Breast epithelium (tissue), 3 donors: ENCODE data around the gene VKORC1L1.
"Not testable (repeated sequence)": the region's sequence is repeated elsewhere in the genome, so short reads cannot be mapped to it uniquely, and the experiment has no call there.

Experiments used
- CTCF ChIP-seq, 3 donors: fragments of 450-650 bp; IDR thresholded peaks; one replicate each; pipeline ENCODE4 v1.5.1; 2016 to 2017; ENCODE audit warnings: antibody characterized with exemption in 3 of 3, mild to moderate bottlenecking in 3 of 3, moderate library complexity in 3 of 3
- POLR2A ChIP-seq: fragments of 450-650 bp; IDR thresholded peaks from one replicate; pipeline ENCODE4 v1.6.1; 2016; ENCODE audit warnings: antibody characterized with exemption, mild to moderate bottlenecking, moderate library complexity
- POLR2AphosphoS5 ChIP-seq, 3 donors: sonication (generic); formaldehyde crosslinking; IDR thresholded peaks; one replicate each; pipeline ENCODE4 v1.6.1; 2017; ENCODE audit warnings: antibody characterized with exemption in 3 of 3

- not testable (repeated sequence) for TF ChIP-seq POLR2A; POLR2AphosphoS5 (IDR thresholded peaks at IDR 0.05); CTCF (IDR thresholded peaks at IDR 0.05)
These were observed 814 bp downstream of the VKORC1L1 start for GRCh38 chr7:65873582-65874193.
